ENCODE measurements around the gene CBARP. TPM values are rescaled to one million over a fixed set of nuclear protein-coding genes. Genes with fewer than 3 reads are reported as not detected.

The CBARP gene
- total and polyA plus RNA-seq, 2 experiments from 2014 or later, result 0.41 to 4.5 TPM

DNA sequence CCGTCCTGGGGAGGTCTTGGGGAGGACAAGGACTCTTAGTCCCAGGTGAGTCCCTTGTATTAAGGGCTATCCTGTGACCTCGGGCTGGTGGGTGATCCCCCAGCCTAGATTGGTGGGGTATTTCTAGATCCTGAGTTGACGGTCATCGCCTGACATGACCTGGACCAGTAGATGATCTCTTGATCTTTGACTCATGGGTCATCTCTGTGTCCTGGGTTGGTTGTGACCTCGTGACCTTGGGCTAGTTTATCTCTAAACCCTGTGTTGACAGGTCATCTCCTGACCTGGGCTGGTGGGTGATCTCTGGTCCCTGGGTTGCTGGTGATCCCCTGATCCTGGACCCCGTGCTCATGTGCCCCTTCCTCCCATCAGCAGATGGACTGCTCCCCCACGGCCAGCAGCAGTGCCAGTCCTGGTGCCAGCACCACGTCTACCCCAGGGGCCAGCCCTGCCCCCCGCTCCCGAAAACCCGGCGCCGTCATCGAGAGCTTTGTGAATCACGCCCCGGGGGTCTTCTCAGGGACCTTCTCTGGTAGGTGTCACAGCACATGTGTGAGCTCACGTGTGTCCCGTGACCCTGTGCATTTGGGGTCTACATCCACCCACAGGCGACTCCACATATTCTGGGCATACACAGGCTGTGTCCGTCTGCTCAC lies 16.9 kb upstream of the CBARP start:
- WGBS, 2 experiments (ENCODE audit: low coverage in 1 of 2, low lambda C conversion rate in 2 of 2, missing lambda C conversion rate in 2 of 2), result 86 to 88% methylated on average over 20 of the region's 20 CpGs
- H4K20me1 ChIP-seq (ENCODE audit: insufficient read depth), result no peaks in the 10 kb centered on the region
- peaks cover 32% of the 10 kb centered on the region for H3K4me1 ChIP-seq (ENCODE audit: insufficient read depth)
- H2AFZ ChIP-seq, result no peak overlapping the region
- H3K4me3 ChIP-seq, result no peak overlapping the region
- DNase-seq, result peak; percentile 13
- H3K9me2 ChIP-seq (ENCODE audit: insufficient read depth), result no peaks in the 10 kb centered on the region
- H3K27me3 ChIP-seq (replicated peaks; ENCODE audit: insufficient read depth), result no peaks in the 10 kb centered on the region
- TF ChIP-seq EZH2phosphoT487 (IDR thresholded peaks at IDR 0.05; ENCODE audit: insufficient read depth, low read depth), result no peak
- TF ChIP-seq EZH2 (IDR thresholded peaks at IDR 0.05; ENCODE audit: insufficient read depth, poor library complexity, severe bottlenecking), result no peak
- H3K79me2 ChIP-seq (ENCODE audit: insufficient read depth), result peaks cover 72% of the 10 kb centered on the region
- H3K4me2 ChIP-seq (ENCODE audit: unreplicated experiment), result no peak overlapping the region
- peaks cover 42% of the 10 kb centered on the region for H3F3A ChIP-seq (ENCODE audit: insufficient read depth)
- no peaks in the 10 kb centered on the region for H3K9me3 ChIP-seq (ENCODE audit: low read depth)
- H3K27ac ChIP-seq, result peak overlapping the region; percentile 98
- H3K9ac ChIP-seq, result peak overlapping the region; percentile 99
- in situ Hi-C loops (cut with MboI), result no loop called here
- H3K36me3 ChIP-seq (ENCODE audit: low read depth), result peaks cover 43% of the 10 kb centered on the region

DNA sequence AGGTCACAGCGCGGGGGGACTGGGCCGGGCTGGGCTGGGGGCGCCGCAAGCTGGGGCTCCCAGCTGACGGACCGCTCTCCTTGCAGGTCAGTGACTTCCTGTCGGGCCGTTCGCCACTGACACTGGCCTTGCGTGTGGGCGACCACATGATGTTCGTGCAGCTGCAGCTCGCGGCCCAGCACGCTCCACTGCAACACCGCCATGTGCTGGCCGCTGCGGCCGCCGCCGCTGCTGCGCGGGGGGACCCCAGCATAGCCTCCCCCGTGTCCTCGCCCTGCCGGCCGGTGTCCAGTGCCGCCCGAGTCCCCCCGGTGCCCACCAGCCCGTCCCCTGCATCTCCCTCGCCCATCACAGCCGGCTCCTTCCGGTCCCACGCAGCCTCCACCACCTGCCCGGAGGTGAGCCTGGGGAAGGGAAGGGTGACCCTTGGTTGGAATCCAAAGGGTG lies 16.3 kb upstream of the CBARP start:
- Histone ChIP-seq H3K4me1 (ENCODE audit: insufficient read depth) (peaks cover 29% of the 10 kb centered on the region), H3K27ac (peak overlapping the region; percentile 98), H3K27me3 (replicated peaks; ENCODE audit: insufficient read depth) (no peaks in the 10 kb centered on the region), H4K20me1 (ENCODE audit: insufficient read depth) (no peaks in the 10 kb centered on the region), H3K9me3 (ENCODE audit: low read depth) (no peaks in the 10 kb centered on the region), H3K9me2 (ENCODE audit: insufficient read depth) (no peaks in the 10 kb centered on the region), H3K79me2 (ENCODE audit: insufficient read depth) (peaks cover 72% of the 10 kb centered on the region), H3K4me2 (ENCODE audit: unreplicated experiment) (peak overlapping the region; percentile 87), H3K9ac (peak overlapping the region; percentile 99), H3K4me3 (peak overlapping the region; percentile 85), H3K36me3 (ENCODE audit: low read depth) (peaks cover 43% of the 10 kb centered on the region), H2AFZ (no peak overlapping the region), H3F3A (ENCODE audit: insufficient read depth) (peaks cover 38% of the 10 kb centered on the region)
- TF ChIP-seq EZH2 (IDR thresholded peaks at IDR 0.05; ENCODE audit: insufficient read depth, poor library complexity, severe bottlenecking) (no peak), EZH2phosphoT487 (IDR thresholded peaks at IDR 0.05; ENCODE audit: insufficient read depth, low read depth) (no peak)
- in situ Hi-C loops (cut with MboI), result no loop called here
- DNase-seq, result peak; percentile 43
- WGBS, 2 experiments (ENCODE audit: low coverage in 1 of 2, low lambda C conversion rate in 2 of 2, missing lambda C conversion rate in 2 of 2), result 90% methylated on average over 37 of the region's 37 CpGs; no CpG with 5 or more reads in 1 of the 2 experiments

GRCh38 chr19:1253514-1254080 lies 15.8 kb upstream of the CBARP start:
- peak; percentile 85 for DNase-seq
- no peak for TF ChIP-seq EZH2 (IDR thresholded peaks at IDR 0.05; ENCODE audit: insufficient read depth, poor library complexity, severe bottlenecking)
- no peak for TF ChIP-seq EZH2phosphoT487 (IDR thresholded peaks at IDR 0.05; ENCODE audit: insufficient read depth, low read depth)
- peak overlapping the region; percentile 85 for H3K4me3 ChIP-seq
- H3K9ac ChIP-seq, result peak overlapping the region; percentile 99
- no peaks in the 10 kb centered on the region for H3K9me3 ChIP-seq (ENCODE audit: low read depth)
- H3F3A ChIP-seq (ENCODE audit: insufficient read depth), result peaks cover 33% of the 10 kb centered on the region
- 39% methylated on average over 15 to 23 of the region's 23 CpGs for WGBS, 2 experiments (ENCODE audit: low coverage in 1 of 2, low lambda C conversion rate in 2 of 2, missing lambda C conversion rate in 2 of 2)
- H3K79me2 ChIP-seq (ENCODE audit: insufficient read depth), result peaks cover 72% of the 10 kb centered on the region
- peaks cover 29% of the 10 kb centered on the region for H3K4me1 ChIP-seq (ENCODE audit: insufficient read depth)
- peak overlapping the region; percentile 87 for H3K4me2 ChIP-seq (ENCODE audit: unreplicated experiment)
- no peak overlapping the region for H2AFZ ChIP-seq
- in situ Hi-C loops (cut with MboI), result no loop called here
- H3K36me3 ChIP-seq (ENCODE audit: low read depth), result peaks cover 43% of the 10 kb centered on the region
- no peaks in the 10 kb centered on the region for H4K20me1 ChIP-seq (ENCODE audit: insufficient read depth)
- H3K27me3 ChIP-seq (replicated peaks; ENCODE audit: insufficient read depth), result no peaks in the 10 kb centered on the region
- peak overlapping the region; percentile 98 for H3K27ac ChIP-seq
- no peaks in the 10 kb centered on the region for H3K9me2 ChIP-seq (ENCODE audit: insufficient read depth)

GRCh38 chr19:1252821-1253513 lies 15.2 kb upstream of the CBARP start:
- peaks cover 41% of the 10 kb centered on the region for H3K36me3 ChIP-seq (ENCODE audit: low read depth)
- H3K79me2 ChIP-seq (ENCODE audit: insufficient read depth), result peaks cover 69% of the 10 kb centered on the region
- H4K20me1 ChIP-seq (ENCODE audit: insufficient read depth), result no peaks in the 10 kb centered on the region
- H3K9ac ChIP-seq, result peak overlapping the region; percentile 99
- peaks cover 25% of the 10 kb centered on the region for H3K4me1 ChIP-seq (ENCODE audit: insufficient read depth)
- DNase-seq, result peak; percentile 98
- H3K9me2 ChIP-seq (ENCODE audit: insufficient read depth), result no peaks in the 10 kb centered on the region
- in situ Hi-C loops (cut with MboI), result no loop called here
- WGBS, 2 experiments (ENCODE audit: low coverage in 1 of 2, low lambda C conversion rate in 2 of 2, missing lambda C conversion rate in 2 of 2), result 0 to 2% methylated on average over 5 to 23 of the region's 26 CpGs
- H3K27ac ChIP-seq, result peak overlapping the region; percentile 98
- no peaks in the 10 kb centered on the region for H3K27me3 ChIP-seq (replicated peaks; ENCODE audit: insufficient read depth)
- H2AFZ ChIP-seq, result no peak overlapping the region
- H3K9me3 ChIP-seq (ENCODE audit: low read depth), result no peaks in the 10 kb centered on the region
- TF ChIP-seq EZH2phosphoT487 (IDR thresholded peaks at IDR 0.05; ENCODE audit: insufficient read depth, low read depth) (no peak), EZH2 (IDR thresholded peaks at IDR 0.05; ENCODE audit: insufficient read depth, poor library complexity, severe bottlenecking) (no peak)
- H3F3A ChIP-seq (ENCODE audit: insufficient read depth), result peaks cover 28% of the 10 kb centered on the region
- peak overlapping the region; percentile 87 for H3K4me2 ChIP-seq (ENCODE audit: unreplicated experiment)
- peak overlapping the region; percentile 85 for H3K4me3 ChIP-seq

All from GM23248 (cell line).